Glutamatergic neuron (in vitro differentiated cells): ENCODE measurements around the gene ADH6. TPM values are rescaled to one million over a fixed set of nuclear protein-coding genes. Genes with fewer than 3 reads are reported as not detected.

Experiments used
- DNase-seq: peaks from one replicate; pipeline ENCODE4 v3.0.0; 2022
- H3K27ac Mint-ChIP-seq: one replicate; pipeline ENCODE4 v1.8.0; 2020; ENCODE audit warnings: mild to moderate bottlenecking, mixed read lengths, inconsistent platforms; ENCODE audit not compliant: unreplicated experiment
- H3K27me3 Mint-ChIP-seq: one replicate; pipeline ENCODE4 v1.8.0; 2020; ENCODE audit warnings: mild to moderate bottlenecking, moderate library complexity, mixed read lengths, inconsistent platforms; ENCODE audit not compliant: unreplicated experiment
- H3K36me3 Mint-ChIP-seq: one replicate; pipeline ENCODE4 v1.8.0; 2020; ENCODE audit warnings: mild to moderate bottlenecking, mixed read lengths, inconsistent platforms; ENCODE audit not compliant: unreplicated experiment
- H3K4me1 Mint-ChIP-seq: one replicate; pipeline ENCODE4 v1.8.0; 2020; ENCODE audit warnings: mild to moderate bottlenecking, low read depth, mixed read lengths, inconsistent platforms; ENCODE audit not compliant: unreplicated experiment
- H3K4me3 Mint-ChIP-seq: one replicate; pipeline ENCODE4 v1.8.0; 2020; ENCODE audit warnings: mild to moderate bottlenecking, mixed read lengths, inconsistent platforms; ENCODE audit not compliant: unreplicated experiment
- H3K9me3 Mint-ChIP-seq: one replicate; pipeline ENCODE4 v1.8.0; 2020; ENCODE audit warnings: mild to moderate bottlenecking, moderate library complexity, mixed read lengths, inconsistent platforms; ENCODE audit not compliant: unreplicated experiment
- total RNA-seq: library from RNA; stranded (reverse); fragmentation: NEBNext Ultra II Directional; extraction: Animal tissue kit (Norgen Biotek cat#: 25700); gene quantifications from one replicate; pipeline ENCODE4 v1.2.1, GENCODE V29; 2021; ENCODE audit not compliant: unreplicated experiment
- TF ChIP-seq, protein P1 (sequence below): fragments of 200-600 bp; sonication (generic); IDR thresholded peaks from one replicate; pipeline ENCODE4 v1.5.0; 2021; ENCODE audit not compliant: partially characterized antibody, unreplicated experiment

ADH6 gene
- total RNA-seq, 1 donor from 2014 or later: not detected

DNA sequence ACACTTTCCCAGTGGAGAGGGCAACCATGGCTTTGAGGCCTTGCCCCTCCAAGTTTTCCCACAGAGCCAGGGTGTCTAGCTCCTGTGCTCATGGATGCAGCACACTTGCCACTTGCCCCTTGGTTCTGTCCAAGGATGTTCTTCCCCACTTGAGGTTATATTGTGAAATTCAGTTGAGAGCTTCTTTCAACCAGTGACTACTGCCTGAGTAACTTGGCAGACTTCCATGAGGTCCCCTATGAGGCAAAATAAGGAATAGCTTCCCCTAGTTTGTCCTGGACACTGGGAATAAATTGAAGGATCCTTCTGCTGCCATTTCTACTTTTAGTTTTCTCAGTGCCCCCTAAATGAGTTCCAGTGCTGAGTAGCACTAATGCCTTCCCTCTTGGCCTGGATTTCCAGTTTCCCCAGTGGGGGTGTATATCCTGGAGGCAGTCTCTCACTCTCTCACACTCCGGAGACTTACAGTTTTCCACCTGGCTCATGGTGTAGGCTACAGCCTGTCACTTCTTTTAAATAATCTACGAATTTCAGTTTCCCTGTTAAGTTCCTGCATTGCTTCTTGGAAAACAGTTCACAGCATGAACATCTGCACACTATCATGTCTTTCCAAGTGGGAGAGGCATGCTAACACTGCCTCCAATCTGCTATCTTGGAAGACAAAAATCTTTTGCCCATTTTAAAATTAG, 38.5 kb downstream of the ADH6 start:
- Mint-ChIP-seq H3K4me1 (no peaks in the 10 kb centered on the region), H3K4me3 (no peak overlapping the region), H3K27me3 (no peaks in the 10 kb centered on the region), H3K36me3 (peaks cover 11% of the 10 kb centered on the region), H3K9me3 (no peaks in the 10 kb centered on the region), H3K27ac (no peak overlapping the region)
- TF ChIP-seq, protein P1, sequence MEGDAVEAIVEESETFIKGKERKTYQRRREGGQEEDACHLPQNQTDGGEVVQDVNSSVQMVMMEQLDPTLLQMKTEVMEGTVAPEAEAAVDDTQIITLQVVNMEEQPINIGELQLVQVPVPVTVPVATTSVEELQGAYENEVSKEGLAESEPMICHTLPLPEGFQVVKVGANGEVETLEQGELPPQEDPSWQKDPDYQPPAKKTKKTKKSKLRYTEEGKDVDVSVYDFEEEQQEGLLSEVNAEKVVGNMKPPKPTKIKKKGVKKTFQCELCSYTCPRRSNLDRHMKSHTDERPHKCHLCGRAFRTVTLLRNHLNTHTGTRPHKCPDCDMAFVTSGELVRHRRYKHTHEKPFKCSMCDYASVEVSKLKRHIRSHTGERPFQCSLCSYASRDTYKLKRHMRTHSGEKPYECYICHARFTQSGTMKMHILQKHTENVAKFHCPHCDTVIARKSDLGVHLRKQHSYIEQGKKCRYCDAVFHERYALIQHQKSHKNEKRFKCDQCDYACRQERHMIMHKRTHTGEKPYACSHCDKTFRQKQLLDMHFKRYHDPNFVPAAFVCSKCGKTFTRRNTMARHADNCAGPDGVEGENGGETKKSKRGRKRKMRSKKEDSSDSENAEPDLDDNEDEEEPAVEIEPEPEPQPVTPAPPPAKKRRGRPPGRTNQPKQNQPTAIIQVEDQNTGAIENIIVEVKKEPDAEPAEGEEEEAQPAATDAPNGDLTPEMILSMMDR: no peak
- no peak for DNase-seq

DNA sequence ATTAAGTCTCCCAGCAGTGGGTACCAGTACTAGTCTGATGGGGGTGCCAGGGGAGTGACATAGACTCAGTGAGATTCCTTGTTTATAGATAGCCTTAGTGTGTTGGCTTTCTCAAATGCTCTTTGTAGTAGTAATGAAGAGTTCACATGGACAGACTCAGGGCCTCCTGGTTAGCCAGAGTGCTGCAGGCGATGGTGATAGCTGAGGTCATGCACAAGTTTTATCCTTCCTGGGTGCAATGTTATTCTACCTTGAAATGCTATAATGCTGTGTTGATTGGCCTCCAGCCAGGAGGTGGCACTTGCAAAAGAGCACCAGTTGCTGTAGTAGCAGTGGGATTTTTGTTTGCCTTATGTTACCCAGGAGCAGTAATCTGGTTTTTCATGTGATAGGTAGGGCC, 39.4 kb downstream of the ADH6 start:
- H3K36me3 Mint-ChIP-seq: peaks cover 4% of the 10 kb centered on the region
- H3K27me3 Mint-ChIP-seq: no peaks in the 10 kb centered on the region
- no peak for DNase-seq
- no peaks in the 10 kb centered on the region for H3K4me1 Mint-ChIP-seq
- H3K27ac Mint-ChIP-seq: no peak overlapping the region
- no peak overlapping the region for H3K4me3 Mint-ChIP-seq
- no peaks in the 10 kb centered on the region for H3K9me3 Mint-ChIP-seq
- TF ChIP-seq, protein P1: no peak

DNA sequence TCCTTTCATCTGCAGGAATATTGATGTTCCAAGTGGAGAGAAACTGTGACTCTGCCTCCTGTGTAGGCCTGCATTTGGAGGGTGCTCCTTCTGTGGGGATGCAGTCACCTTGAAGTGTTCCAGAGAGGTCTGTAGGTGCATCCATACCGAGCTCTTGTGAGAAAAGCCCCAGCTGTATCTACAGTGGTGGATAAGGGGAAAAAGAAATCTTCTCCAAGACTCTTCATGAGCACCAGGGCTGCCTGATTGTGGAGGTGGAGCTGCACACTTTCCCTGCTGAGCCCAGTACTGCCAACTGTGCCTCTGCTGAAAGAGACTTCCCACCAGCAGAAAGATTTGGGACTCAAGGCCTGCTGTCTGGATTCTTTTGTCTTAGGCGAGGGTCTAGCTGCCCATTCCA, 39.9 kb downstream of the ADH6 start:
- H3K4me3 Mint-ChIP-seq: no peak overlapping the region
- no peak for DNase-seq
- H3K36me3 Mint-ChIP-seq: peaks cover 4% of the 10 kb centered on the region
- no peak overlapping the region for H3K27ac Mint-ChIP-seq
- TF ChIP-seq, protein P1: no peak
- no peaks in the 10 kb centered on the region for H3K4me1 Mint-ChIP-seq
- H3K9me3 Mint-ChIP-seq: no peaks in the 10 kb centered on the region
- H3K27me3 Mint-ChIP-seq: no peaks in the 10 kb centered on the region

DNA sequence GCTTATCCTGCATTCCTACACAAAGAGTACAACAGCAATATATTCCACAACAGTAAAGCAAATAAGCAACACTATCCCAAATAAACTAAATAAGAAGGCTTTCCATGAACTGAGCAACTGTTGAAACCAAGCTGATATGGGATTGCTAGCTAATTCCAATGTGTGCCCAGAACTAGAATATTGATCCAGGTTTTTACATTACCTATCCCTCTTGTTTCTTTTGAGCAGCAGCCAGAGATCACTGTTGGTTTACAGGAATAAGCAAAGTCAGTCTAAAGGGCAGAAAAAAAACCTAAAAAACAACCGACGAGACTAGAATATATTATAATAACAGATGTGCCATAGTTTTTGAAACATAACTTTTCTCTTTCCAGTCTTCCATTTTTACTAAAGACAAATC, 52.5 kb downstream of the ADH6 start:
- no peaks in the 10 kb centered on the region for H3K4me1 Mint-ChIP-seq
- H3K9me3 Mint-ChIP-seq: peaks cover 1% of the 10 kb centered on the region
- H3K36me3 Mint-ChIP-seq: no peaks in the 10 kb centered on the region
- no peak overlapping the region for H3K27ac Mint-ChIP-seq
- no peaks in the 10 kb centered on the region for H3K27me3 Mint-ChIP-seq
- no peak for DNase-seq
- TF ChIP-seq, protein P1: no peak
- H3K4me3 Mint-ChIP-seq: no peak overlapping the region

DNA sequence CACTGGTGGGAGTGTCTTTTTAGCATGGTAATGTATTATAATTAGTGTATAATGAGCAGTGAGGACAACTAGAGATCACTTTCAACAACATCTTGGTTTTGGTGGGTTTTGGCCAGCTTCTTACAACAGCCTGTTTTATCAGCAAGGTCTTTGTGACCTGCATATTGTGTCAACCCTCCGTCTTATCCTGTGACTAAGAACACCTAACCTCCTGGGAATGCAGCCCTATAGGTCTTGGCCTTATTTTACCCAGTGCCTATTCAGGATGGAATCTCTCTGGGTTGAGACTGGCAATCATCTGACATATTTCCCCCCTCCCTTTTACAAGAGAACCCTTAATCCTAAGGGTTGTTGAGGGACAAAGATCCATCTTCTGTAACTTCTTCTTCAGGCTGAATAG, 53.1 kb downstream of the ADH6 start:
- Mint-ChIP-seq H3K36me3 (no peaks in the 10 kb centered on the region), H3K27me3 (no peaks in the 10 kb centered on the region), H3K27ac (no peak overlapping the region), H3K4me3 (no peak overlapping the region), H3K4me1 (no peaks in the 10 kb centered on the region), H3K9me3 (peaks cover 1% of the 10 kb centered on the region)
- DNase-seq: no peak
- TF ChIP-seq, protein P1: no peak
